Tibial nerve (tissue), 3 donors: ENCODE results near the gene PSMC5.

Source experiments
- CTCF ChIP-seq, 5 experiments: fragments of 200-600 bp in 3 of 5; fragments of 450-650 bp in 2 of 5; sonication (generic) in 3 of 5; IDR thresholded peaks; one replicate each; pipeline ENCODE4 v1.5.1; 2016 to 2019; ENCODE audit warnings: antibody characterized with exemption in 5 of 5, mild to moderate bottlenecking in 3 of 5, moderate library complexity in 2 of 5
- POLR2A ChIP-seq, 2 donors: fragments of 450-650 bp; IDR thresholded peaks; one replicate each; pipeline ENCODE4 v1.6.1; 2017; ENCODE audit warnings: antibody characterized with exemption in 2 of 2, mild to moderate bottlenecking in 2 of 2, moderate library complexity in 2 of 2

DNA sequence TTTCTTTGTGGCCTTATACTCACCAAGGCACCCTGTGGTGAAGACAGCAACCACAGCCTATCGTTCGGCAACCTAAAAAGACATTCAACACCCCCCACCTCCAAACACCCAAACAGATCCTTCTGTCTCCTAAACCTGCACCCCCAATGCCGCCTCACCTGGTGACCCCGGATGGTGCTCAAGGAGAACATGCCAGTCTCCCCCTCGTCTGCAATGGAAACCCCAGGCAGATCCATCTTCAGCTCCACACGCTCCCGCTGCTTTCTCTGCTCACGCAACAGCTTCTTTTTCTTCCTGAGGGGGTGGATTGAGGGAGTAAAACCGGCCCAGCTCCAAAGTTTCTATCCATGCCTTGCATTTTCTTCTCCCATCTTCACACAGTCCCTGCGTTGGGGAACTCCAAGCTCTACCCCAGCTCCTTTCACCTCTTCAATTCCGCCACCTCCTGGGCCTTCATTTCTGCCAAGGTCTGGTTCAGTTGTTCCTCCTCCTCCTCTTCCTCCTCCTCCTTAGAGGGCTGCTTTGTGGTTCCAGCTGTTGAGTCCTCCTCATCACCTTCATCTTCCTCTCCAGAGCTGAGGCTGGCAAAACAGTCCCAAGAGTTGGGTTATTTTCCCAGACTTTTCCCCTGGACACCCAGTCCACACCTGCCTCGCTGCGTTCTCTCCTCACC lies 3.4 kb upstream of the PSMC5 start:
- no peak for TF ChIP-seq CTCF (IDR thresholded peaks at IDR 0.05)
- TF ChIP-seq POLR2A (IDR thresholded peaks at IDR 0.05): no peak
